Mesothelial cell of epicardium (in vitro differentiated cells): ENCODE results near the gene MFSD6. TPM values are rescaled to one million over a fixed set of nuclear protein-coding genes. Genes with fewer than 3 reads are reported as not detected.
A peak's percentile ranks its signal among the peaks of the same experiment; 100 is the strongest.
"Not testable (repeated sequence)": the region's sequence is repeated elsewhere in the genome, so short reads cannot be mapped to it uniquely, and the experiment has no call there.

ENCODE experiments used
- DNase-seq, 2 experiments: peaks; one replicate each; pipeline ENCODE4 v3.0.0; 2021; ENCODE audit warnings: low spot score in 2 of 2; ENCODE audit not compliant: unreplicated experiment in 2 of 2
- H3K27ac Mint-ChIP-seq: 2 replicates; pipeline ENCODE4 v1.8.0; 2021; ENCODE audit warnings: mixed read lengths
- H3K27me3 Mint-ChIP-seq: 2 replicates; pipeline ENCODE4 v1.8.0; 2021; ENCODE audit warnings: low read depth, mixed read lengths
- H3K36me3 Mint-ChIP-seq: 2 replicates; pipeline ENCODE4 v1.8.0; 2021; ENCODE audit warnings: mixed read lengths
- H3K4me1 Mint-ChIP-seq: 2 replicates; pipeline ENCODE4 v1.8.0; 2021; ENCODE audit warnings: mixed read lengths
- H3K4me3 Mint-ChIP-seq: 2 replicates; pipeline ENCODE4 v1.8.0; 2021; ENCODE audit warnings: mild to moderate bottlenecking, moderate library complexity, mixed read lengths
- H3K9me3 Mint-ChIP-seq: 2 replicates; pipeline ENCODE4 v1.8.0; 2021; ENCODE audit warnings: mixed read lengths
- total RNA-seq: library from RNA; stranded (reverse); gene quantifications from 3 replicates; pipeline ENCODE4 v1.2.1, GENCODE V29; 2021
- TF ChIP-seq, protein P1 (sequence below): fragments of 200-600 bp; sonication (generic); IDR thresholded peaks from one replicate; pipeline ENCODE4 v1.5.0; 2021; ENCODE audit warnings: antibody characterized with exemption; ENCODE audit not compliant: unreplicated experiment

The MFSD6 gene
- total RNA-seq, 1 donor from 2014 or later = 11.7 TPM

DNA sequence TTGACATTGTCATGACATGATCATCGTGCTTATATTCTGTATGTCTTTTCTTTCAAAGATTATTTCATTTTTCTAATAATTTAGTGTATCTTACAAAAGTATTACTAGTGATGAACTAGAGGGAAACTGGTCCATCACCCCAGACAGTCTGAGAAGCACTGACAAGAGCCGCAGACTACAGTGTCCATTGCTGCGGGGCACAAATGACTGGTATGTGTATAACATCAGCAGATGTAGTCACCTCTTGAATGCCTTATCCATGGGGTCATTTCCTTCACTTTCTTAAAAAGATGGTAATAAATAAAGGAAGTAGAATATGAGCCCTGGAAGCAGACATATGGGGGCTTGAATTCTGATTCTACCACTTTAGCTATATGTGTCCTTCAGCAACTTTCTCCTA, 96.8 kb downstream of the MFSD6 start:
- H3K4me3 Mint-ChIP-seq = no peak overlapping the region
- H3K27me3 Mint-ChIP-seq = no peaks in the 10 kb centered on the region
- H3K36me3 Mint-ChIP-seq = peaks cover 11% of the 10 kb centered on the region
- no peaks in the 10 kb centered on the region for H3K9me3 Mint-ChIP-seq
- peaks cover 1% of the 10 kb centered on the region for H3K4me1 Mint-ChIP-seq
- TF ChIP-seq, protein P1, sequence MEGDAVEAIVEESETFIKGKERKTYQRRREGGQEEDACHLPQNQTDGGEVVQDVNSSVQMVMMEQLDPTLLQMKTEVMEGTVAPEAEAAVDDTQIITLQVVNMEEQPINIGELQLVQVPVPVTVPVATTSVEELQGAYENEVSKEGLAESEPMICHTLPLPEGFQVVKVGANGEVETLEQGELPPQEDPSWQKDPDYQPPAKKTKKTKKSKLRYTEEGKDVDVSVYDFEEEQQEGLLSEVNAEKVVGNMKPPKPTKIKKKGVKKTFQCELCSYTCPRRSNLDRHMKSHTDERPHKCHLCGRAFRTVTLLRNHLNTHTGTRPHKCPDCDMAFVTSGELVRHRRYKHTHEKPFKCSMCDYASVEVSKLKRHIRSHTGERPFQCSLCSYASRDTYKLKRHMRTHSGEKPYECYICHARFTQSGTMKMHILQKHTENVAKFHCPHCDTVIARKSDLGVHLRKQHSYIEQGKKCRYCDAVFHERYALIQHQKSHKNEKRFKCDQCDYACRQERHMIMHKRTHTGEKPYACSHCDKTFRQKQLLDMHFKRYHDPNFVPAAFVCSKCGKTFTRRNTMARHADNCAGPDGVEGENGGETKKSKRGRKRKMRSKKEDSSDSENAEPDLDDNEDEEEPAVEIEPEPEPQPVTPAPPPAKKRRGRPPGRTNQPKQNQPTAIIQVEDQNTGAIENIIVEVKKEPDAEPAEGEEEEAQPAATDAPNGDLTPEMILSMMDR = no peak
- H3K27ac Mint-ChIP-seq = no peak overlapping the region
- DNase-seq = no peak

DNA sequence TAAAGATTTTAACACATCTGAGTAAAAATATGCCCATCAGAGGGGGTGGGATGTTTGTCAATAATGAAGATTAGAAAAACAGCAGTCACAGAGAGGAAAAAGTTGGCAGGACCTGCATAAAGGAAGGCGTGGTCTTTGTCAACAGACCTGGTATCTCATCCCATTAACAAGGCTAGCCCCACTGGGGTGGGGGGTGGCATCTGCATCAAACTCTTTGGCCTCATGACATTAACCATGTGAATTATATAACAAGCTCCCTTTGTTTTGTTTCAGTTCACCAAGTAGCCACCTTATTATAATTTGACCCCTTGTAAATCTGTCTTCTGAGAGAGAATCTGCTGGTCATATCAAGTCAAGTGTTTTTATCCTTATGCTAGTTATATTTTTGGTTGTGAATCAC, 97.5 kb downstream of the MFSD6 start:
- H3K27me3 Mint-ChIP-seq = no peaks in the 10 kb centered on the region
- no peak overlapping the region for H3K27ac Mint-ChIP-seq
- no peak overlapping the region for H3K4me3 Mint-ChIP-seq
- TF ChIP-seq, protein P1 = no peak
- DNase-seq = no peak
- H3K9me3 Mint-ChIP-seq = no peaks in the 10 kb centered on the region
- peaks cover 13% of the 10 kb centered on the region for H3K36me3 Mint-ChIP-seq
- H3K4me1 Mint-ChIP-seq = peaks cover 4% of the 10 kb centered on the region

DNA sequence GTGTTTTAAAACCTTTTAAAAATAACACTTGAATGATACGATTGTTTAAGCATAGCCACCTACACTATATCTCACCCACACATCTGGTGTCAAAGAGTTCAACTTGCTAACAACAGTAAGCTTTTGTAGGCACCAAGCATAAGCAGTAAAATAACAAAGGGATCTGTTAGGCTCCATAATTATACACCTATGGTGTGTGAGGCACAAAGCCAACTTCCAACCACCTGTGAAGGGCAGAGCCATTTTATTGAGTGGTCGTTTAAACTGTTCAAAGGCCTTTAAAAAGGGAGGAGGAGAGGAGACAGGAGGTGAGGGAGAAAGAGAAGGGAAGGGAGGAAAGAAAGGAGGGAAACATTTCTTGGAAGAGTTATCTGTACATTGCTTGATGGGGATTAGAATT, 98.5 kb downstream of the MFSD6 start:
- Mint-ChIP-seq H3K4me1 (peaks cover 7% of the 10 kb centered on the region), H3K4me3 (no peak overlapping the region), H3K36me3 (peaks cover 9% of the 10 kb centered on the region), H3K27ac (no peak overlapping the region), H3K27me3 (no peaks in the 10 kb centered on the region), H3K9me3 (no peaks in the 10 kb centered on the region)
- no peak for DNase-seq
- TF ChIP-seq, protein P1 = no peak

DNA sequence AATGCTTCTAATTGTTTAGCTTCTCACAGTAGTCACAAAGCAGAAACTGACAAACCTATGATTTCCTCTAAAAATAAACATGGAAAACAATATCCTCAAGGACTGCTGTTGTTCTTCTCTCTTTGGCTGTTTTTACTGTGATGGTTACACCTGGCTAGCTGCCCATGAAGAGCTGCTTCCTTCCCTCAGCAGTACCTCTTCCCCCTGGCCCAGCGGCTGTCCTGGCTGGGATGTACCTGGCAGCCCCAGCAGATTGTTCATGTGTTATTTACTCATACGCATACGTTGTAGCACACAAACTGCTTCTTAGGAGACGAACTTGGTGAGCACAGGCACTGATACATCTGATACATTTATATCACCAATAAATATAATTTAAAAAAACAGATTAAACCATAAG, 99.0 kb downstream of the MFSD6 start:
- H3K27me3 Mint-ChIP-seq = no peaks in the 10 kb centered on the region
- peaks cover 7% of the 10 kb centered on the region for H3K4me1 Mint-ChIP-seq
- no peak overlapping the region for H3K27ac Mint-ChIP-seq
- no peaks in the 10 kb centered on the region for H3K9me3 Mint-ChIP-seq
- DNase-seq = no peak
- H3K4me3 Mint-ChIP-seq = no peak overlapping the region
- TF ChIP-seq, protein P1 = no peak
- peaks cover 9% of the 10 kb centered on the region for H3K36me3 Mint-ChIP-seq

DNA sequence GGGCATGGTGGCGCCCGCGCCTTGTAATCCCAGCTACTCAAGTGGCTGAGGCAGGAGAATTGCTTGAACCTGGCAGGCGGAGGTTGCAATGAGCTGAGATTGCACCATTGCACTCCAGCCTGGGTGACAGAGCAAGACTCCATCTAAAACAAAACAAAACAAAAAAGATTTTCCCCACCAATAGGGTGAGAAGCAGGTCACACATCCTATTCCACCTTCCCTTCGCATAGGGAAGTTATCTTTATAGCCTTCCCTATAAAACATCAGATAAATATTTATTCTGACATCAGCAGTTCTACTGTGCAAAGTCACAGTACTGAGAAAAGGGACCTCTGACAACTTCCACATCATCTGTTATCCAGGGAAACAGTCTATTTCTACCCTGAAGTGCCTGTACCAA, 101.7 kb downstream of the MFSD6 start:
- not testable (repeated sequence) for H3K27me3 Mint-ChIP-seq, H3K4me3 Mint-ChIP-seq

DNA sequence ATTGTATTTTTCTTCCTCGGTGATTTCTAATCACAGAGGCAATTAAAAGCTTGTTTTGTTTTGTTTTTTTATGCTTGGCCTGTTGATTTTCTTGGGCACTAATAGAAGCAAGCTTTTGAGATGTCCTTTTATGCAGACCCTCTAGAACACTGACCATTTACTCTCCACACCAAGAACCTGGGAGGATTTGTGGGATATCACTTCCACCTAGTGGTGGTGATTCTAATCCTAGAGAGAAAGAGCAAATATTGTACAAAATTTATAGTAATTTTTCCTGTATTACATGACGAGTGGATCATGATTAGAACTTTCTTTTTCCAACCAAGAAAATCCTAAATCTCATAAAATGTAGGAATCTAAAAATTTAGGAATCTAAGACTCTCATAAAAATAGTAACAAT, 102.9 kb downstream of the MFSD6 start:
- Mint-ChIP-seq H3K4me3 (no peak overlapping the region), H3K27ac (no peak overlapping the region), H3K9me3 (no peaks in the 10 kb centered on the region), H3K36me3 (peaks cover 12% of the 10 kb centered on the region), H3K27me3 (no peaks in the 10 kb centered on the region), H3K4me1 (peaks cover 7% of the 10 kb centered on the region)
- no peak for DNase-seq
- TF ChIP-seq, protein P1 = peak; percentile 56

More for the DNA sequence above, 101.7 kb downstream of the MFSD6 start:
- H3K4me1 Mint-ChIP-seq, DNase-seq, H3K9me3 Mint-ChIP-seq, H3K27ac Mint-ChIP-seq: not testable (repeated sequence)
- H3K36me3 Mint-ChIP-seq = peaks cover 12% of the 10 kb centered on the region
